HG03039 (cell line): ENCODE data around the gene AMDHD1.
A peak's percentile ranks its signal among the peaks of the same experiment; 100 is the strongest.

ENCODE experiments used
- ATAC-seq: cut with Tn5 transposase; IDR thresholded peaks from one replicate; pipeline ENCODE4 v1.9.1; 2021; ENCODE audit warnings: mild to moderate bottlenecking, moderate library complexity; ENCODE audit not compliant: unreplicated experiment

Gene AMDHD1, protein sequence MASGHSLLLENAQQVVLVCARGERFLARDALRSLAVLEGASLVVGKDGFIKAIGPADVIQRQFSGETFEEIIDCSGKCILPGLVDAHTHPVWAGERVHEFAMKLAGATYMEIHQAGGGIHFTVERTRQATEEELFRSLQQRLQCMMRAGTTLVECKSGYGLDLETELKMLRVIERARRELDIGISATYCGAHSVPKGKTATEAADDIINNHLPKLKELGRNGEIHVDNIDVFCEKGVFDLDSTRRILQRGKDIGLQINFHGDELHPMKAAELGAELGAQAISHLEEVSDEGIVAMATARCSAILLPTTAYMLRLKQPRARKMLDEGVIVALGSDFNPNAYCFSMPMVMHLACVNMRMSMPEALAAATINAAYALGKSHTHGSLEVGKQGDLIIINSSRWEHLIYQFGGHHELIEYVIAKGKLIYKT

DNA sequence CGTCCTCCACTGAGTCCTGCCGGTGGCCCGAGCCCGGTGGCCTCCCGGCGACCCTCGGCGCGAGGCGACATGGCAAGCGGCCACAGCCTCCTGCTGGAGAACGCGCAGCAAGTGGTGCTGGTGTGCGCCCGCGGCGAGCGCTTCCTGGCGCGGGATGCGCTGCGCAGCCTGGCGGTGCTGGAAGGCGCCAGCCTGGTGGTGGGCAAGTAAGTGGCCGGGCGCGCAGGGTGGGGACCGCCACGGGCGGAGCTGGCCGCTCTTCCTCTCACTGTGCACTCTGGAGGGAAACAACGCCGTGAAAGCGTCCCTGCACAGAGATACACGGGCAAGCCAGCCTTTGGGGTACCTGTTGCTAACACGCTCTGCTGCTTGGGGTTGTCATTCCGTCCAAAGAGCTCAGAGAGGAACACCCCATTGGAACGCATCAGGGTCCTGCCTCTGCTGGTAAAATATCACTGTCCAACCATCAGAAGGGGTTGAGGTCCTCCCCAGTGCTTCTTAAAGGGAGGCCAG lies at the start of gene AMDHD1:
Gene AMDHD1 (plus strand): TSS at position 2 of the 513 bp plus-strand sequence. CDS start 68 bp downstream, at position 70.
- peak; percentile 45 for ATAC-seq

DNA sequence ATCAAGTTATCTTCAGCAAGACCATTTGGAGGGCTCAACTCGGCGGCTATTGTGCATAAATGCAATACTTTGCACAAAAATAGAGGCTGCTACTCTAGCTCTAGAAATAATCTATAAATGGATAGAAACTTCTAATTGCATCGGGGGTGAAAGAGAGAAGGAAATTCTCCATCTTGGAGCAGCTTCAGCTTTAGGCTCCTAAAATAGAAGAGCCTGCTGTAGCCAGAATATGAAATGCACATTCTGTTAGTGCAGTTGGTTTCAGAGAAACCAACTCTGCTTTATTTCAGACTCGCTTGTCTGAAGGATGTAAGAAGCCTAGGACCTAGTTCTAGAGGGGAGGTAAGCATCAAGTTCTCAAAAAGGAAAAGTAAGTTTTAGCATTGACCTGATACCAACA lies 46.3 kb upstream of the AMDHD1 start:
- ATAC-seq = no peak

DNA sequence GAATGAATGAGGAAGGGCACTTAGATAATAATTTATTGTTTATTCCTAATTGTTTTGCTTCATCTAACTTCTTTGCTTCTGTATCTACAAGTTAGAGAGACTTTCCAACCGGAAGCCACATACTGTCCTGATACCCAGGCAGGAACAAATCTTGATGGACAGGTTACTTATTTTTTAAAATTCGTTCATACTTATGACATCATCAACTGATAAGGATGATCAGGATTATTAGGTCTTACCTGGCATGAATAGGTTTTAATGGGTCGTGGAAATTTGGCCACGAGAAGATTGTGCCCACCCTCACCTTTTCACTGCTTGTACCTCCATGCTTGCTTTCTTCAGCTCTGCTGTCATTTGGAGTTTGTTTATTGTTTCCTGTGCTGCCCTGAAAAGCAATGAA lies 45.0 kb upstream of the AMDHD1 start:
- ATAC-seq = no peak

DNA sequence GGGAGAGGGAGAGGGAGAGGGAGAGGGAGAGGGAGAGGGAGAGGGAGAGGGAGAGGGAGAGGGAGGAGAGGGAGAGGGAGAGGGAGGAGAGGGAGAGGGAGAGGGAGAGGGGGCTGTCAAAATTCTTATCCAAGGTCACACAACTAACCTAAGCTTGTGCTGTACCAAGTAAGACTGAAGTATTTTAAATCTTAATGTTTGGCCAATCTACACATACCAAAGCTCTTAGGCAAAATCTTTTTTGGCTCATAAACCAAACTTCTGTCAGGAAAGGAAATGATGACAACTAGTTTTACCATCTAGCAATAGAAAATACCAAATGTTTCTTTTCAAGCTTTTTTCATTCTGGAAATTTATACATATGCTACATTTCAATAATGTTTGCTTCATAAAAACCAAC lies 34.6 kb upstream of the AMDHD1 start:
- ATAC-seq = no peak

DNA sequence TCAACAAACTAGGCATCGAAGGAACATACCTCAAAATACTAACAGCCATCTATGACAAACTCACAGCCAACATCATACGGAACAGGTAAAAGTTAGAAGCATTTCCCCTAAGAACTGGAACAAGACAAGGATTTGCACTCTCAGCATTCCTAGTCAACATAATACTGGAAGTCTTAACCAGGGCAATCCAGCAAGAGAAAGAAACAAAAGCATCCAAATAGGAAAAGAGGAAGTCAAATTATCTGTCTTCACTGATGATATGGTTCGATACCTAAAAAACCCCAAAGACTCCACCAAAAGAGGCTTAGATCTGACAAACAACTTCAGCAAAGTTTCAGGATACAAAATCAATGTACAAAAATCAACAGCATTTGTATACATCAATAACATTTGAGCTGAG lies 33.3 kb upstream of the AMDHD1 start:
- ATAC-seq = no peak

DNA sequence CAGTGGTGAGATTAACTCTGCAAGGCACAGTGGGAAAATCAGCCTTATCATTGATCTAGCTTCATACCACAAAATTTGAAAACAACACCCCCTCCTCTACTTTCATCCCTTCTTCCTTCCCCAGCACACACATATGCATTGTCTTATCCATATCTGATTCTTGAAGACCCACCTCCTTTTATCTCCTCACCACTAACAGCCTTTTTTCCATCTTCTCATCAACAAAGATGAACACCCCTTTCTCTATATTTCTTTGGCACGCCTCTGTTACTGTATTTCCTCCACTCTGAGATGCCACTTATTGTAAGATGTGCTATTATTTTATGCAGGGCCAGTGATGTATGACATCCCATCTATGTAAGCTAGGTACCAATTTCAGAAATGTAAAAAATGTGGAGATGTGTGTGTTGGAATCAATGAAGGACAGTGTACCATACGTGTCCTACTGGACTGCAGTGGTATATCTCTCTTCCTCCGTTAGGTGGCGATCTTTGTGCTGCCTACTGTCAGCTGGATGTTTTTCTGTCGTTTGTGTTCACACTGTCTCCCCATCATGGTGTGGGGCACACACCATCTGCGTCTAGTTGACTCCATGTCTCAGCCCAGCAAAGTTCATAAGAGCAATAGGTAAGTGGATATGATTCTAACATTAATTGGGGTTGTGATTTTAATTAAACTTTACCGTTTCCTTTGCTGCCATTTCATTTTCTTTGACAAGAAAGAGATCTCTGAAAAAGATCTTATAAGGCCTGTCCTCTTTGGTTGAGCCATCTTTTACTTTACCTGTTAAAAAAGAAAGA lies 24.7 kb upstream of the AMDHD1 start:
- peak; percentile 88 for ATAC-seq

DNA sequence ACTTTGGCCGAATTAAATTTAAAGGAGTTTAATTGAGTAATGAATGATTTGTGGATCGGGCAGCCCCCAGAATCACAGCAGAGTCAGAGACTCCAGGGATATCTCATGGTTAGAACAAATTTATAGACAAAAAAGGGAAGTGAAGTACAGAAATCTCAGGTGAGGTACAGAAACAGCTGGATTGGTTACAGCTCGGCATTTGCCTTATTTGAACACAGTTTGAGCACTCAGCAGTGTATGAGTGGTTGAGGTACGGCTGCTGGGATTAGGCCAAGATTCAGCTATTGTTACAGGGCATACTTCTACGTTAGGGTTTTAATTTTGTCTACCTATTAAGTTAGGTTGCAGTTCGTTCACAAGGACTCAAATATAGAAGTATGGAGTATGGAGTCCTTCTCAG lies 24.0 kb upstream of the AMDHD1 start:
- no peak for ATAC-seq

DNA sequence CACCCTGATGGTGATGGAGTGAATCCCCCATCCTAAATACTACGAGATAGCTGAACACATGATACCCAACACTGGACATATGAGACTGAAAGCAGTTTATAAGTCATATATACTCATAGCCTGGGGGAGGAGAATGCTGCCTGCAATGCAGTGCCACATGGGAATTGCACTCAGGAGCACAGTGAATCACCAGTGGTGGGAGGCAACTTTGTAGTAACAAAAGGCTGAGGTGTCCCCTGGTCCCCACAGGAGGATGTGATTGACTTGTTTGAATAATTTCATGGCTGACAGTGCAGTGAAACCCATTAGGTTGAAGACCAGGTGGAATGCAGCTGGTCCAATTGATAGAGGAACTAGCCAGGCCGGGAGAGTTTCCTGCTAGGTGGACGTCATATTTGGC lies 20.9 kb upstream of the AMDHD1 start:
- no peak for ATAC-seq

DNA sequence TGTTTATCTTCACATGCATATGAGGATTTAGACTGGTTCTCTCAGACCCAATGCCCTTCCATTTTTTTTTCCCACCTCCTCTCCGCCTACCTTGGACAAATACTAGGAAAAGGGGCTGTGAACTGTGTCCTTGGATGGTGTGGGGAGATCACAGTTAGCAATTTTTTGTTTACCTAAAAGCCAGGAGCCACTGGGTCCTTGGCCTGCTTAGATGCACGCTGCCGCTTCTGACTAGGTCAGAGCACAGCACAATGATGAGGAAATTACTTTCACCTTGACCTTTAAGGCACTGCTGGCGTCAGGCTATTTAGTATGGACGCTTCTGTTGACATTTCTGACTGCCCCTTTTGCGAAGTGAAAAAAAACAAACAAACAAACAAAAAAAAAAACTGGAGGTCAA lies 2.6 kb upstream of the AMDHD1 start:
- ATAC-seq = no peak

DNA sequence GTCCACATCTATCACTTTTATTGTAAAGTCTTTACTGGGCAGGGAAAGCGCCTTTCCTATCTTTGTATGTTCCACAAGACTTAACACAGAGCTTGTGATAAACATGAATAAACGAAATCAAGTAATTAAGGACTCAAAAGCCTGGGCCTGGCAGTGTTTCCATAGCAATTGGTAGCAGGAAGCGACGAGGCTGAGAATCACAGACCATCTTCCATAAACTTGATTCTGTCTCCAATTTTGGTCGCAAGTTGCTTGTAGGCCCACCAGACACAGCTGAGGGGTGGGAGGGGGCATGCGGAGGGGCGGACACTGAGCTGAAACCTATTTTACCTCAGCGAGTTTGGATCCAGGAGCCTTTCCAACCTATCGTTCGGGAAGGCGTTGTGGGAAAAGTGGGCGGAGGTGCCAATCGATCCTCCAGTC lies 1.0 kb upstream of the AMDHD1 start:
- ATAC-seq = no peak

DNA sequence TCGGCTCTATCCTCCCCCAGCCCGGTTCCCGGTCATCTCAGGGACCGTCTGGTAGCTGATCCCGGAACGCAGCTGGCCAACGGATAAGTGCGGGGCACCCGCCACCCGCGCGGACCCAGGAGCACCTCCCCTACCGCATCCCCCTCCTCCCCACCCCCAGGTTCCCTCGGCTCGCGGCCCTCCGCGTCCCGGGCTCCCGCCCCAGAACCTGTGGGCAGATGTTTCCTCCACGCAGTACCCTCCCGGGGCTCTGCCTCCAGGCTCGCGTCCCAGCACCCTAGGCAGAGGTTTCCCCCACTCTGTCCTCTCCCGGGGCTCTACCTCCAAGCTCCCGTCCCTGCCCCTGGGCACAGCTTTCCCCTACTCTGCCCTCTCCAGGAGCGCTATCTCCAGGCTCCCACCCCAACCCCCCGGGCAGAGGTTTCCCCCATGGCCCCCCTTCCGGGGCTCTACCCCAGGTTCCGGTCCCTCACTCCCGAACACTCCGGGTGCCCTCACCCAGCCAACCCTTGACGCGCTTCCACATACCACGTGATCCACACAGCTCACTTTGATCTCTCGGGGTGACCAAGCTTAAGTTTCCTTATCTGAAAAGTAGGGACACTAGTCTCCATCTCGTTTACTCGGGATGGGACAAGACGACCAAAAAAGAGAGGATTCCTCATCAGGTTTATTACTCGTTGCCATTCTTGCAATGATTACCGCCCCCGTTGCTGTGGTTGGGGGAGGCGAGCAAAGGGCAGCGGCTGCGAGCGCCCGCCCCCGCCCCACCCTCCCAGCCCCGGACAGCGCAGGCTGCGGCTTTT lies 404 bp upstream of the AMDHD1 start, which contains the start of gene CCDC38:
Gene CCDC38 (minus strand): TSS at position 91 of the 806 bp plus-strand sequence. CDS start 6,105 bp downstream, outside the sequence.
- ATAC-seq = peak; percentile 95

DNA sequence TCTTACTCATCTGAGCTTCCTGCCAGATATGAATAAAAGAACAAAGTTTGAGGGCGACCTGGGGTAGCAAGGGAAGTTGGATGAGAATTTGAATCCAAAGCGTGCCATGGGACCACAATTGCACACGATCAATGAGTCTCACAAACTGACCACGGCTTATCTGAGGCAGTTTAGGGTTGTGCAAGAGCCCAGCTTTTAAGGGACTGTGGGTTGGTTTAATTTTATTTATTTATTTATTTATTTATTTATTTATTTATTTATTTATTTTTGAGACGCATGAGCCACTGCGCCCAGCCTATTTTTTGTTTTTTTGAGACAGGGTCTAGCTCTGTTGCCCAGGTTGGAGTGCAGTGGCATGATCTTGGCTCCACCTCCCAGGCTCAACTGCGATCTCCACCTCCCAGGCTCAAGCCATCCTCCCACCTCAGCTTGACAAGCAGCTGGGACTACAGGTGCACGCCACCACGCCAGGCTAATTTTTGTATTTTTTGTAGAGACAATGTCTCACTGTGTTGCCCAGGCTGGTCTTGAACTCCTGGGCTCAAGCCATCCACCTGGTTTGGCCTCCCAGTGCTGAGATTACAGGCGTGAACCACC lies 1.1 kb downstream of the AMDHD1 start:
- no peak for ATAC-seq

DNA sequence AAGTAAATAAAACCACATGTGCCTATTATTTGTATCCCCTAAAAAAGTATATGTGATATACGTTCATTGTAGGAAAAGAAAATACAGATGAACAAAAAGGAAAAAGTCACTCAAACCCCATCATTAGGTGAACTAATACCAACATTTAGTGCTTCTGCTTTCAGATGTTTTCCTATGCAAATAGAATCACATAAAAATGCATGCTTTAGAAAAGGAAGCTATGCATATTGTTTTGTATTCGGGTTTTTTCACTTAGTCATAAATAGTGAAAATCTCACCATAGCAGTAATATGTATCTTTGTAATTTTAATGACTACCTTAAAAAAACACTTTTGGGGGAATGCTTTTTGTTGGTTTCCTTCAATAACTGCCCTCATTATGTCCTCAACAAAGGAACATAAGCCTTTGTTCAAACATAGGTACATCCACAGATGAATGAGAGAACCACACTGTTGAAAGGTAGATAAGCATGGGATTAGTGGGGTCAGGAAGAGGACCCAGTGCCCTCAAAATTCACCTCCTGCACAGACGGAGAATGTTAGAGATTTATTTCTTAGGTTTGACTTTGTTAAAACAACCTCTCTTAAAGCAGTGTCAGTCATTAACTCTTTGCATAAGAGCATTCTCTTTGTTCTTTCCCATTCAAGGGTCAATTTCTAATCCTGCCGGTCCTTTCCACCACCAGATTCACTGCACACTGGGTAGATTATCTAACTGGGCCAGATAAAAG lies 6.5 kb downstream of the AMDHD1 start:
- ATAC-seq = no peak

DNA sequence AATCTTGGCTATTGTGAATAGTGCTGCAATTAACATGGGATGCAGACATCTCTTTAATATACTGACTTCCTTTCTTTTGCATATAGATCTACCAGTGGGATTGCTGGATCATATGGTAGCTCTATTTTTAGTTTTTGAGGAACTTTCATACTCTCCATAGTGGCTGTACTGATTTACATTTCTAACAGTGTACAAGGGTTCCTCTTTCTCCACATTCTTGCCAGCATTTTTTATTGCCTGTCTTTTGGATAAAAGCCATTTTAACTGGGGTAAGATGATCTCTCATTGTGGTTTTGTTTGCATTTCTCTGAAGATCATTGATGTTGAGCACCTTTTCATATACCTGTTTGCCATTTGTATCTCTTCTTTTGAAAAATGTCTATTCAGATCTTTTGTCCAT lies 8.4 kb downstream of the AMDHD1 start:
- ATAC-seq = no peak

DNA sequence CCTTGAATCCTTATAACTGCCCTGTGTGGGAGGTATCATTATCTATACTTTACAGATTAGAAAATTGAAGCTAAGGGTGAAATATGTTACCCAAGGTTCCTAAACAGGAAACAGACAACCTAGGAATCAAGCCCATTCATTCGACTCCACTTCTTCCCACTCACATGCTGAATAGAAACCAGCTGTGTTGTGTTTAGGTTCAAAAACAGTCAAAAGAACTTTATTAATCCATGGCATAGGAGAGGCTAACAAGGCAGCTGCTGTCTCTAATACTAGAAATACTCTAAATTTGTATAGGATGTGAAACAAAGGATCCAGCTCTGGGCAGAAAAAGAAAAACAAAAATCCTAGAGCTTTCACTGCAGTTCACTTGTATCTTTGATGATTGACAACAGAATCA lies 9.9 kb downstream of the AMDHD1 start:
- no peak for ATAC-seq

DNA sequence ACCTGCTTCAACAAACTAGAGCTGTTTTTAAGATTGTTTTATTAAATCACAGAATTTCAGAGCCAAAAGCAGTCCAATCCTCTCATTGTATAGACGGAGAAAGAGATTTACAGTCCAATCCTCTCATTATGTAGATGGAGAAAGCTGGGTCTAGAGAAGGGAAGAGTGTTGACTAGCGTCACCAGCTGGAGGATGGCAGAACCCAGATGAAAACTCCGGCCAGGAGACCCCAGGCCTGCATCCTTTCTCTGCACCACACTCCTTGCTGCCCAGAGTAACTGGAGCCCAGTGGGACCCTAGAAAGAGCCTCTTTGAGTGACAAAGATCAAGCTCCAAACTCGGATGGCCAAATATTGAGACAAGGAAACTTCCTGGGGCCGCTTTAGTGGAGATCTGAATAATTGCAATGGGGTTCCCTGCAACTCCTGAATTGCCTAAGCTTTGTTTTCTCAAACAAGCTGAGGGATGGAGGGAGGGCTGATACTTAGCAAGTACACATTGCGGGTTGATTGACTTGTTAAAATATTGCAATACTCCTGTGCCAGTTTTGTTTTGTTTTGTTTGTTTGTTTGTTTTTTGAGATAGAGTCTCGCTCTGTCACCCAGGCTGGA lies 12.5 kb downstream of the AMDHD1 start:
- no peak for ATAC-seq

DNA sequence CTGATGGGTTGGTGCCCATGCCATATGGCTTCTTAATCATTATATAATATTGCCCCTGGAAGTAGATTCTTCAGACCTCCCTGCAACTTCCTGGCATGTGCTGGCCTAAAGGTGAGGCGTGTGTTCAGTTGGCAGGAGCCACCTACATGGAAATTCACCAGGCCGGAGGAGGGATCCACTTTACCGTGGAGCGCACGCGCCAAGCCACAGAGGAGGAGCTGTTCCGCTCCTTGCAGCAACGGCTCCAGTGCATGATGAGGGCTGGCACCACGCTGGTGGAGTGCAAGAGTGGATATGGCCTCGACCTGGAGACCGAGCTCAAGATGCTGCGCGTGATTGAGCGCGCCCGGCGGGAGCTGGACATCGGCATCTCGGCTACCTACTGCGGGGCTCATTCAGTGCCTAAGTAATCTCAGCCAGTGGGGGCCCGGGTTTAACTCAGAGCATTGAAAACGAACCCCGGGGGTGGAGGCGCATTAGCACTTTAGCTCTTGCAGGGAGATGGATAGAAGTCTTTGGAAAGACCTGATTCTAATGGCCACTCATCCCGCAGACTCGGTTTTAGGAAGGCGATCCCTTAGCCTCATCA lies 13.5 kb downstream of the AMDHD1 start:
- no peak for ATAC-seq

DNA sequence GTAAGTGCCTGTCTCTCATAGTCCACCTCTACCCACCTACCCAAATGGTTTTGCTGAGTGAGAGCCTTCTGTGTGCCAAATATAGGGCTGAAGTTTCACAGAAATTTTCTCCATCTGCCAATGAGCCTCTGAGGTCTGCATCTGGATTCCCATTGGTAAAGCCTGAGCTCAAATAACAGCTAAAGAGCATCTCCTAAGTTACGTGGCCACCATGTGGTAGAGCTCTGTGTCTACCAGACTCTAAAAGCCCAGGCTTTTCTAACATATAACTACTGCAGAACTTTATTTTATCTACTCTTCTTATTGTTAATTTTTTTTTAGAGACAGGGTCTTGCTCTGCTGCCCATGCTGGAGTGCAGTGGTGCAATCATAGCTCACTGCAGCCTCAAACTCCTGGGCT lies 16.0 kb downstream of the AMDHD1 start:
- no peak for ATAC-seq

DNA sequence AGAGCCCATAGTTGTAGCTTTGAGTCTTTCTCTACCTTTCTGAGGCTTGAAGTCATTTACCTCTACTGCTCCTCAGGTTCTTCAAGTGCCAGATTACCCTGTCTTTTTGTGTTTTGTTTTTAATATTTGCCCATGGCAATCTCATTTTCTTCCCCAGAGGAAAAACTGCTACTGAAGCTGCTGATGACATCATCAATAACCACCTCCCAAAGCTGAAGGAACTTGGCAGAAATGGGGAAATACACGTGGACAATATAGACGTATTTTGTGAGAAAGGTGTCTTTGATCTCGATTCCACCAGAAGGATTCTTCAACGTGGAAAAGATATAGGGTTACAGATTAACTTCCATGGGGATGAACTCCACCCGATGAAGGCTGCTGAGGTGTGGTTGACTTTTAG lies 17.1 kb downstream of the AMDHD1 start:
- ATAC-seq = no peak
